Measurements from ENCODE around the gene DCLK2.

The DCLK2 gene

DNA sequence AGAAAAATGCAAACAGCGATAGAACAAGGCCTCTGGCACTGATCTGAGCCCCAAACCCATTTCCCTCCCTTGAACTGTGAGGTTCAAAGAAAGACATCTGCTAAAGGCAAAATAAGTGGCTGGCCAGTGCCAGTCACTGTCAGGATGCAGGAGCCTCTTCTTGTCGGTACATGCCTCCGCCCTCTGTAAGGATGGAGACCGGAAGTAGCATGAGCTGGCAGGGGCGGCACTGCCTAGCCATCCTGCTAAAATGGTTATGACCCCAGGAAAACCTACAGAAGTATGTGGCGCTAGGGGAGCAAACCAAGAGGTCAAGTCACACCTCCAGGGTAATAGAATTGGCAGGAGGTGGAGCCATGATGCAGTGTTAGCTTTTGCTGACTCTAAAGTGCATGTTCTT is 180.3 kb downstream of the DCLK2 start:
- H3K4me3 ChIP-seq (ENCODE audit: low read length in 2 of 2): no peak overlapping the region
- no peaks in the 10 kb centered on the region for H3K27me3 ChIP-seq (ENCODE audit: control insufficient read depth in 1 of 2, insufficient read depth in 2 of 2, low read length in 2 of 2)
- H3K4me1 ChIP-seq (ENCODE audit: control insufficient read depth, insufficient read depth, low read length): peaks cover 13% of the 10 kb centered on the region
- H3K9me3 ChIP-seq (ENCODE audit: control insufficient read depth in 2 of 2, low read length in 2 of 2): no peaks in the 10 kb centered on the region
- no peak overlapping the region for H3K9ac ChIP-seq (ENCODE audit: low read length in 2 of 2)
- H3K27ac ChIP-seq (ENCODE audit: low read length): no peak overlapping the region
- H3K36me3 ChIP-seq (ENCODE audit: control insufficient read depth in 2 of 2, insufficient read depth in 2 of 2, low read length in 2 of 2): peaks cover 15 to 16% of the 10 kb centered on the region in 2 donors

DNA sequence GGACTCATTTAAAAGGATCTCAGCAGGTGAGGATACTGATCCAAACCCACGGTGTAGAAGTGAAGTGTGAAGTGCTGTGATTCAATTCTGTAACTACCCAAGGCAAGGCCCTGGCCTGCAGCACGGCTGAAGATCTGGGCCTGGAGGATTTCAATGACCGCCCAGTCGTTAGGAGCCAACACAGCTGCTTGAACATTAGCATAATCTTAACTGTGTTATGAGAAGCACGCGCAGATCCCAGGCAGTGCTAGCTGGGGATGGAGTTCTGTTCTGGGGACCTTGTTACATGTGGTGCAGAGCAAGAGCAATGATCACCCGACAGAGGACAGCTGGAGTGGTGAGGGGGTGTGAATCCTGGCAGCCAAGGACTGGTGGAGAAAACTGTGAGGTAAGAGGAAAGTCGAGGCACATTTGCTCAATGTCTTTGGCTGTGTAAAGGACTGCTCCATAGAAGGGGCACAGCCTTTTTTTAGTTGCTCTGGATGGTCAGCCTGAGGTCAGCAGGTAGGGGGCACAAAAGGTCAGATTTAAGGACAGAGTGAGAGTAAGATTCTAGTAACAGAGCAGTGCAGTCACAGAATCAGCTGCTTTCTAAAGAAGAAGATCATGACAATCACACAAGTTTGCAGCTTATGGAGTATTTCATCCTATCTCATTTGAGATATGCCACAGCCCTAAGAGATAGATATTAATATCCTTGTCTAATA is 181.8 kb downstream of the DCLK2 start:
- H3K27me3 ChIP-seq (ENCODE audit: control insufficient read depth in 1 of 2, insufficient read depth in 2 of 2, low read length in 2 of 2): no peaks in the 10 kb centered on the region
- H3K9me3 ChIP-seq (ENCODE audit: control insufficient read depth in 2 of 2, low read length in 2 of 2): no peaks in the 10 kb centered on the region
- H3K36me3 ChIP-seq (ENCODE audit: control insufficient read depth in 2 of 2, insufficient read depth in 2 of 2, low read length in 2 of 2): peaks cover 8 to 9% of the 10 kb centered on the region in 2 donors
- no peak overlapping the region for H3K27ac ChIP-seq (ENCODE audit: low read length)
- H3K4me3 ChIP-seq (ENCODE audit: low read length in 2 of 2): no peak overlapping the region
- H3K9ac ChIP-seq (ENCODE audit: low read length in 2 of 2): no peak overlapping the region
- peaks cover 13% of the 10 kb centered on the region for H3K4me1 ChIP-seq (ENCODE audit: control insufficient read depth, insufficient read depth, low read length)

DNA sequence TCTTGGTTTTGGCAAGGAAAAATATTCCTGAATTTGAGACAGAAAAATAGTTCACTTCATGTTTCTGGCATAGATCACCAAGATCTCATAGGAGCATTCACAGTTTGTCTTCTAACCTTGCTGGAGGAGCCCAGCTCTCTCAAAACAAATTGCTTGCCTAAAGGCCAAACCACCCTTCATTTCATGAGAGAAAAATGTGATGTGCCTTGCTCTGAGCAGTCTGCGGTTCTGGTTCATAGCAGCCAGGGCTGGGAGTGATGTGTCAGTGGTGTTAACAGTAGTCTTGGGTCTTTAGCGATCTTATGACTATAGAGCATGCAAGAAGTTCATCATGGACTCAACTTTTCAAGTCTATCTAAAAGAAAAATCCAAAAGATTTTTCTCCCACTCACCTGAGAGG is 183.3 kb downstream of the DCLK2 start:
- Histone ChIP-seq H3K9ac (ENCODE audit: low read length in 2 of 2) (no peak overlapping the region), H3K4me3 (ENCODE audit: low read length in 2 of 2) (no peak overlapping the region), H3K4me1 (ENCODE audit: control insufficient read depth, insufficient read depth, low read length) (peaks cover 4% of the 10 kb centered on the region), H3K36me3 (ENCODE audit: control insufficient read depth in 2 of 2, insufficient read depth in 2 of 2, low read length in 2 of 2) (peaks cover 5 to 8% of the 10 kb centered on the region in 2 donors), H3K27me3 (ENCODE audit: control insufficient read depth in 1 of 2, insufficient read depth in 2 of 2, low read length in 2 of 2) (no peaks in the 10 kb centered on the region), H3K9me3 (ENCODE audit: control insufficient read depth in 2 of 2, low read length in 2 of 2) (no peaks in the 10 kb centered on the region), H3K27ac (ENCODE audit: low read length) (no peak overlapping the region)

DNA sequence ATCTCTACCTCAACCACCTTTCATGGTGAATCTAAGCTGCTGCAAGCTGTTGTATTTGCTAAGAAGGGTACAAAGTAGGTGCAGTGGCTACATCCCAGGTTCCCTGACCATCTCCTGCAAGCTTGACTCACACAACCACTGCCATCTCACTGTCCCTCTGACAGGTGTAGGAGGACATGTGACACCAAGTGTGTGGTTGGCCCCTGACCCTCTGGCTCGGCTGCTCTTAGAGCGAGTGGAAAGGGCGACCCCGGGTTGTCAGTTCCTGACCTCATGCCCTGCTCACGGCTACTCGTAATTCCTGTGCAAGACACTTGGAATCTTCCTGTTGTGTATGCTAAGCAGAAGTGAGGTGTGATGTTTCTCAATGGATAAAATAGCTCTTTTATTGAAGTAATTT is 184.4 kb downstream of the DCLK2 start:
- no peak overlapping the region for H3K9ac ChIP-seq (ENCODE audit: low read length in 2 of 2)
- H3K27me3 ChIP-seq (ENCODE audit: control insufficient read depth in 1 of 2, insufficient read depth in 2 of 2, low read length in 2 of 2): no peaks in the 10 kb centered on the region
- H3K4me1 ChIP-seq (ENCODE audit: control insufficient read depth, insufficient read depth, low read length): peaks cover 4% of the 10 kb centered on the region
- H3K4me3 ChIP-seq (ENCODE audit: low read length in 2 of 2): no peak overlapping the region
- peaks cover 0 to 8% of the 10 kb centered on the region in 2 donors for H3K36me3 ChIP-seq (ENCODE audit: control insufficient read depth in 2 of 2, insufficient read depth in 2 of 2, low read length in 2 of 2)
- H3K27ac ChIP-seq (ENCODE audit: low read length): no peak overlapping the region
- no peaks in the 10 kb centered on the region for H3K9me3 ChIP-seq (ENCODE audit: control insufficient read depth in 2 of 2, low read length in 2 of 2)

DNA sequence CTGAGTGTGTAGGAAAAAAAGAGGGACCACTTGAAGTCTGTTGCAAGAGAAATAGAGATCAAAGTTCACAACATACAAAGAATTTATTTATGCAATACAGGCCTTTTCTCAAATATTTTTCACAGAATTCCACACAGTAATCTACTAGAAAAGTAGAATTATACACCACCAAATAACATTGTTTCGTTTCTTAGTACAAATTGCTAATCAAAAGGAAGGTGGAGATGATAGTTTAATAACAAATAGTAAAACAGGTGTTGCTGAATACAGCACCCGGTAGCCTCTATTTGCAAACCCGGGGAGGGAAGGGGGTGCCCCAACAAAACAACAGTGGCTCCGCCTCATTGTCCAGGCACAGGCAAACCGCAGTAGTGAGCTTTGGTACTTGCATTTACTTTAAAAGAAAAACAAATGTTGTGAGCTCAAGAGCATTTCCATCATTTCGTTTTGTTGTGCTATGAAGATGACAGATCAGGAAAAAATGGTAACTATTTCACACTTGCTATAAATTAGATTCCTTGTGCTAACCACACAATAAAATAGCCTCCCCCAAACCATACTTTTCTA is 186.4 kb downstream of the DCLK2 start:
- H3K36me3 ChIP-seq (ENCODE audit: control insufficient read depth in 2 of 2, insufficient read depth in 2 of 2, low read length in 2 of 2): peaks cover 0 to 8% of the 10 kb centered on the region in 2 donors
- H3K9me3 ChIP-seq (ENCODE audit: control insufficient read depth in 2 of 2, low read length in 2 of 2): no peaks in the 10 kb centered on the region
- H3K4me3 ChIP-seq (ENCODE audit: low read length in 2 of 2): no peak overlapping the region
- H3K9ac ChIP-seq (ENCODE audit: low read length in 2 of 2): no peak overlapping the region
- H3K27ac ChIP-seq (ENCODE audit: low read length): no peak overlapping the region
- H3K27me3 ChIP-seq (ENCODE audit: control insufficient read depth in 1 of 2, insufficient read depth in 2 of 2, low read length in 2 of 2): no peaks in the 10 kb centered on the region
- peaks cover 4% of the 10 kb centered on the region for H3K4me1 ChIP-seq (ENCODE audit: control insufficient read depth, insufficient read depth, low read length)

DNA sequence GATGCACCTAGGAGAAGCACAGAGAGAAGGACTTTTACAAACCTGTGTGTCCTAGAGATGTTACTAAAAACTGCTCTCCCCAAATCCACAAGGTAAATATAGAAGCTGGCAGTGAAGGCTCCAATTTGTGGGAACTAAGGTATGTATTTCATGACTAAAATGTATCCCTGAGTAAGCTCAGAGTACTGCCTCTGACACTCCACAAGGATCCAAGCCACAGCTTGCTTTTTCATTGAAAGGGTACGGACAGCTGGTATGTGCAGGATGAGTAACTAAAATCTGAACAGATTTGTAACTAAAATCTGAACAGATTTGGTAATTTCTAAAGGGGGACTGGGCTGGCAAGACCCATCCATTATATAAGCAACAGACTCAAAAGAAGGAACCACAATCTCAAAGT is 187.6 kb downstream of the DCLK2 start:
- peaks cover 0 to 1% of the 10 kb centered on the region in 2 donors for H3K9me3 ChIP-seq (ENCODE audit: control insufficient read depth in 2 of 2, low read length in 2 of 2)
- no peak overlapping the region for H3K27ac ChIP-seq (ENCODE audit: low read length)
- no peak overlapping the region for H3K9ac ChIP-seq (ENCODE audit: low read length in 2 of 2)
- H3K4me1 ChIP-seq (ENCODE audit: control insufficient read depth, insufficient read depth, low read length): no peaks in the 10 kb centered on the region
- H3K27me3 ChIP-seq (ENCODE audit: control insufficient read depth in 1 of 2, insufficient read depth in 2 of 2, low read length in 2 of 2): no peaks in the 10 kb centered on the region
- H3K36me3 ChIP-seq (ENCODE audit: control insufficient read depth in 2 of 2, insufficient read depth in 2 of 2, low read length in 2 of 2): peaks cover 0 to 2% of the 10 kb centered on the region in 2 donors
- H3K4me3 ChIP-seq (ENCODE audit: low read length in 2 of 2): no peak overlapping the region

DNA sequence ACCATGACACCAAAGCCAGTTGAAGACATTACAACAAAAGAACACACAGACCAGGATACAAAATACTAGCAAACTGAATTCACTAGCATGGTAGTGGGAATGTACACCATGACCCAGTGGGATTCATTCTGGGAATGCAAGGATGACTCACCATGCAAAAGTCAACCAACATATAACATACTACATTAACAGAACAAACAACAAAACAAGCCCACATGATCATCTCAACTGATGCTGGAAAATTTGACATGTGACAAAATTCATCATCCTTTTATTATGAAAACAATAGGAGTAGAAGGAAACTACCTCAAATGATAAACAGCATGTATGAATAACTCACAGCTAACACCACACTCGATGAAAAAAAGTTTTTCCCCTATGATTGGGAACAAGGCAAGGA is 190.2 kb downstream of the DCLK2 start:
- H3K36me3 ChIP-seq (ENCODE audit: control insufficient read depth in 2 of 2, insufficient read depth in 2 of 2, low read length in 2 of 2): peaks cover 0 to 6% of the 10 kb centered on the region in 2 donors
- H3K9ac ChIP-seq (ENCODE audit: low read length in 2 of 2): no peak overlapping the region
- no peak overlapping the region for H3K4me3 ChIP-seq (ENCODE audit: low read length in 2 of 2)
- H3K27ac ChIP-seq (ENCODE audit: low read length): no peak overlapping the region
- H3K4me1 ChIP-seq (ENCODE audit: control insufficient read depth, insufficient read depth, low read length): no peaks in the 10 kb centered on the region
- no peaks in the 10 kb centered on the region for H3K27me3 ChIP-seq (ENCODE audit: control insufficient read depth in 1 of 2, insufficient read depth in 2 of 2, low read length in 2 of 2)
- H3K9me3 ChIP-seq (ENCODE audit: control insufficient read depth in 2 of 2, low read length in 2 of 2): peaks cover 0 to 2% of the 10 kb centered on the region in 2 donors

DNA sequence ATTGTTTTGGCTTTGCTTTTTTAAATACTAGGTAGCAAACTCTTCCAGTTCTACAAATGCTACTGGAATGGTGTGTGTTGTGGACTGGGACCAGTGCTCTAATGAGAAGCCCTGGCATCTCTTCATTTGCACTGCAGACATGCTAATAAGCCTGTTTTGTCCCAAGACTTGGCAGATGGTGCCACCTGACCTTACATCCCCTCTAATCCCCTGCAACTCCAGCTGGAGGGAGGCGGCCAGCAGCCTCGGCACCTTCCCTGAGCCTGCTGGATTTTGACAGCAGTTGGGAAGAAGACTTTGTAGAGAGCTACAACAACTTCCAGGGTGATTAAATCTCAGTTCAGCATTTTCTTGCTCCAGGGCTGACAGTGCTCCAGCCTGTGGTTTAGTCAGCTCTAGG is 200.0 kb downstream of the DCLK2 start:
- H3K36me3 ChIP-seq (ENCODE audit: control insufficient read depth in 2 of 2, insufficient read depth in 2 of 2, low read length in 2 of 2): peaks cover 0 to 8% of the 10 kb centered on the region in 2 donors

DNA sequence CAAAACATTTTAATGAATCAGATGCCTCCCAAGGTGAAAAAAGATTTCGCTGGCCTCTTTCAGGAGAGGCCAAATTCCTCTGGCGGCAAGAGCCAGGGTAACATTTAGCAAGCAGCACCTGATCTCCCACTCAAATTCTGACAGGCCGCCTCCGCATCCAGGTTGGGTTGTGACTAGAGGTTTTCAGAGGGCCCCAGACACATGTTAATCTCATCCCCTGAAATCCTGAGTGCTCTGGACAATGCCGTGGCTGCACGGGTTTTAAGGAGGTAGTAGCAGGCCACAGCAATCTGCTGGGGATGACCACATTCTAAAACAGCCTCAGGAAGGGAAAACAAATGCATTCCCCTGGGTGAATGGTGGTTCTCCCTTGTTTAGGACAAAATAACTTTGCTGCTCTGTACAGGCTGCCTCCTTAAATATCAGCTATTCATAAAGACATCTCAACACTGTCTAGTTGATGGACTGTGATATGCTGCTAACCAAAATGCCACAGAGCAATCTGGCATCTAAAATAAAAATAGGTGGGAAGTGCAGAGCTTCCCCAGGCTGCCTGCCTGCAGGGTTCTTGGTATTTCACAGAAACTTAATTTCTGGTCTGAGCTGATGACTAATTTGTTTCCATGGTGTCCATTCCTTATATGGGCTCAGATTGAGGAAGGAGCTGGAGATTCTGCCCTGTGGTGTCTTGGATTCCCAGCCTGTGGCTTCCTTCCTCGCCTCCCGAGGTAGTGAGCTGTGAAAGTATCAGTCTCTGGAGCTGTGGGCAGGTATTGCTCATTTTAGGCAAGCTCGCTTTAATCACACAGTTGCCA is 202.0 kb downstream of the DCLK2 start:
- H3K36me3 ChIP-seq (ENCODE audit: control insufficient read depth in 2 of 2, insufficient read depth in 2 of 2, low read length in 2 of 2): peaks cover 0 to 8% of the 10 kb centered on the region in 2 donors
- H3K9ac ChIP-seq (ENCODE audit: low read length in 2 of 2): peak overlapping the region; percentile 28 to 51
- H3K4me3 ChIP-seq (ENCODE audit: low read length in 2 of 2): no peak overlapping the region
- peaks cover 10% of the 10 kb centered on the region for H3K4me1 ChIP-seq (ENCODE audit: control insufficient read depth, insufficient read depth, low read length)
- no peaks in the 10 kb centered on the region for H3K9me3 ChIP-seq (ENCODE audit: control insufficient read depth in 2 of 2, low read length in 2 of 2)
- no peaks in the 10 kb centered on the region for H3K27me3 ChIP-seq (ENCODE audit: control insufficient read depth in 1 of 2, insufficient read depth in 2 of 2, low read length in 2 of 2)
- peak overlapping the region; percentile 37 for H3K27ac ChIP-seq (ENCODE audit: low read length)

More for the DNA sequence above, 200.0 kb downstream of the DCLK2 start:
- H3K4me1 ChIP-seq (ENCODE audit: control insufficient read depth, insufficient read depth, low read length): peaks cover 10% of the 10 kb centered on the region
- H3K27me3 ChIP-seq (ENCODE audit: control insufficient read depth in 1 of 2, insufficient read depth in 2 of 2, low read length in 2 of 2): no peaks in the 10 kb centered on the region
- no peak overlapping the region for H3K4me3 ChIP-seq (ENCODE audit: low read length in 2 of 2)
- H3K9ac ChIP-seq (ENCODE audit: low read length in 2 of 2): no peak overlapping the region
- no peaks in the 10 kb centered on the region for H3K9me3 ChIP-seq (ENCODE audit: control insufficient read depth in 2 of 2, low read length in 2 of 2)
- no peak overlapping the region for H3K27ac ChIP-seq (ENCODE audit: low read length)

DNA sequence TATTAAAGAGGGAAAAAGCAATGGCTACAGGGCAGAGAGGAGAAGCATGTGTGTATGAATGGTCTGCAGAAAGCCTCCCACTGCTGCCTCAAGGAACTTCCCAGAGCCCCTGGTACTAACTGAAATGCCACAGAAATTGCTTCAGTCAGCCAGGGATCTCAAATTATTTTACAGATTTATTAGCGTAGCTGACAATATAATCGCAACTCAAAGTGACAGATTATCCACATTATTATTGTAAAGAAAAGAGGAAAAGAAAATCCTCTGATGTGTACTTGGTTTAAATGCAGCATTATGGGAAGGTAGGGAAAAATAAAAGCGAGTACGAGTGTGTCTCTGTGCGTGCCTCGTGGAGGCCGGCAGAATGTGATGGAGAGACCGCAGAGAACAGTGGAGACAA is 202.7 kb downstream of the DCLK2 start:
- no peaks in the 10 kb centered on the region for H3K9me3 ChIP-seq (ENCODE audit: control insufficient read depth in 2 of 2, low read length in 2 of 2)
- H3K4me3 ChIP-seq (ENCODE audit: low read length in 2 of 2): no peak overlapping the region
- peak overlapping the region; percentile 37 for H3K27ac ChIP-seq (ENCODE audit: low read length)
- no peaks in the 10 kb centered on the region for H3K27me3 ChIP-seq (ENCODE audit: control insufficient read depth in 1 of 2, insufficient read depth in 2 of 2, low read length in 2 of 2)
- peak overlapping the region; percentile 28 to 51 for H3K9ac ChIP-seq (ENCODE audit: low read length in 2 of 2)
- H3K4me1 ChIP-seq (ENCODE audit: control insufficient read depth, insufficient read depth, low read length): peaks cover 10% of the 10 kb centered on the region
- H3K36me3 ChIP-seq (ENCODE audit: control insufficient read depth in 2 of 2, insufficient read depth in 2 of 2, low read length in 2 of 2): peaks cover 0 to 8% of the 10 kb centered on the region in 2 donors

Data from stomach smooth muscle (tissue), 2 donors.